Common myeloid progenitor, CD34-positive (primary cell): ENCODE results near the gene RASGRP3.
"Not testable (repeated sequence)": the region's sequence is repeated elsewhere in the genome, so short reads cannot be mapped to it uniquely, and the experiment has no call there.

Experiments used
- CTCF ChIA-PET: fragments of 350-600 bp; sonication (Branson Sonifier 250); formaldehyde crosslinking; loops from one replicate; lab custom pipeline; 2021; ENCODE audit warnings: antibody characterized with exemption; lab: Charles Lee
- POLR2A ChIA-PET: fragments of 350-600 bp; sonication (Branson Sonifier 250); formaldehyde crosslinking; loops from one replicate; lab custom pipeline; 2021; ENCODE audit warnings: antibody characterized with exemption; lab: Charles Lee
- DNase-seq, 3 donors: peaks; one replicate each; pipeline versions ENCODE4 v3.0.0 to v3.0.0-alpha.2; 2013
- H3K27ac ChIP-seq, 2 experiments: 1 replicate in 1 of 2; 2 replicates in 1 of 2; pipeline ENCODE4 v1.7.0; 2013; ENCODE audit warnings: inconsistent platforms in 2 of 2, low read length in 2 of 2, mild to moderate bottlenecking in 2 of 2, low read depth in 1 of 2, moderate library complexity in 1 of 2; ENCODE audit not compliant: severe bottlenecking in 2 of 2, insufficient read depth in 1 of 2, poor library complexity in 1 of 2
- H3K27me3 ChIP-seq, 5 experiments: replicated peaks in 2 of 5; 1 replicate in 3 of 5; 2 replicates in 2 of 5; pipeline versions ENCODE4 v1.6.1 to v1.7.0; 2013; ENCODE audit warnings: low read length in 4 of 5, mild to moderate bottlenecking in 2 of 5, moderate library complexity in 2 of 5, inconsistent platforms in 1 of 5; ENCODE audit not compliant: insufficient read depth in 5 of 5, control insufficient read depth in 4 of 5
- H3K36me3 ChIP-seq, 4 experiments: 1 replicate in 2 of 4; 2 replicates in 2 of 4; pipeline versions ENCODE4 v1.6.1 to v1.7.0; 2013; ENCODE audit warnings: low read length in 3 of 4, control low read depth in 1 of 4, mild to moderate bottlenecking in 1 of 4; ENCODE audit not compliant: control insufficient read depth in 4 of 4, insufficient read depth in 4 of 4
- H3K4me1 ChIP-seq, 4 experiments: 1 replicate in 3 of 4; 2 replicates in 1 of 4; pipeline versions ENCODE4 v1.6.1 to v1.7.1; 2013; ENCODE audit warnings: low read length in 3 of 4, mild to moderate bottlenecking in 3 of 4, control low read depth in 1 of 4, inconsistent platforms in 1 of 4, moderate library complexity in 1 of 4; ENCODE audit not compliant: control insufficient read depth in 4 of 4, insufficient read depth in 4 of 4; ENCODE audit errors: control extremely low read depth in 1 of 4
- H3K4me3 ChIP-seq, 7 experiments: 1 replicate in 4 of 7; 2 replicates in 3 of 7; pipeline versions ENCODE4 v1.5.1 to v1.7.0; 2013; ENCODE audit warnings: mild to moderate bottlenecking in 7 of 7, low read length in 6 of 7, moderate library complexity in 6 of 7, inconsistent platforms in 2 of 7, low read depth in 2 of 7, control low read depth in 1 of 7; ENCODE audit not compliant: insufficient read depth in 4 of 7, control insufficient read depth in 1 of 7; ENCODE audit errors: extremely low read depth in 1 of 7
- H3K9me3 ChIP-seq, 5 experiments: 1 replicate in 4 of 5; 2 replicates in 1 of 5; pipeline versions ENCODE4 v1.6.1 to v1.7.1; 2013; ENCODE audit warnings: low read length in 4 of 5, mild to moderate bottlenecking in 2 of 5, inconsistent platforms in 1 of 5, low read depth in 1 of 5, moderate library complexity in 1 of 5; ENCODE audit not compliant: control insufficient read depth in 4 of 5, insufficient read depth in 2 of 5; ENCODE audit errors: control extremely low read depth in 1 of 5
- WGBS: methylation state at CpG from one replicate; pipeline ENCODE4 v1.1.5; 2013; ENCODE audit not compliant: insufficient coverage; 5-methylcytosine and 5-hydroxymethylcytosine counted together

Gene RASGRP3

GRCh38 chr2:33435518-33435917, 40.9 kb upstream of the RASGRP3 start:
- DNase-seq, result no peak
- no peaks in the 10 kb centered on the region for H3K36me3 ChIP-seq
- H3K27ac ChIP-seq, result no peak overlapping the region
- no peak overlapping the region for H3K4me3 ChIP-seq
- CTCF ChIA-PET, result interaction anchor here (1.3 kb wide), 1 partner anchor 9 kb away, joined by 3 read pairs; no protein-coding TSS in a partner anchor
- WGBS, result 100% methylated on average over 3 of the region's 8 CpGs
- H3K27me3 ChIP-seq, result no peaks in the 10 kb centered on the region
- peaks cover 3 to 28% (median 17%) of the 10 kb centered on the region in 4 experiments for H3K4me1 ChIP-seq
- POLR2A ChIA-PET, result no interaction called here
- no peaks in the 10 kb centered on the region for H3K9me3 ChIP-seq

- POLR2A ChIA-PET, result no interaction called here
- CTCF ChIA-PET, result interaction anchor here (1.2 to 1.3 kb wide), 2 partner anchors 8 to 16 kb away, joined by 3 to 4 read pairs; no protein-coding TSS in a partner anchor
- WGBS, result 0% methylated on average over 1 of the region's 1 CpG
- no peaks in the 10 kb centered on the region for H3K36me3 ChIP-seq
- H3K4me1 ChIP-seq, result peaks cover 3 to 28% (median 17%) of the 10 kb centered on the region in 4 experiments
- H3K27me3 ChIP-seq, result no peaks in the 10 kb centered on the region
- no peaks in the 10 kb centered on the region for H3K9me3 ChIP-seq
- no peak for DNase-seq
- peak overlapping the region in 1 of 7 experiments; percentile 11 for H3K4me3 ChIP-seq
- H3K27ac ChIP-seq, result no peak overlapping the region
Observed at GRCh38 chr2:33436083-33436482, 40.4 kb upstream of the RASGRP3 start.

- Histone ChIP-seq H3K36me3 (no peaks in the 10 kb centered on the region), H3K4me3 (peak overlapping the region in 1 of 7 experiments; percentile 4), H3K27ac (peak overlapping the region in 1 of 2 experiments; percentile 35), H3K27me3 (no peaks in the 10 kb centered on the region), H3K9me3 (no peaks in the 10 kb centered on the region), H3K4me1 (peaks cover 3 to 28% (median 17%) of the 10 kb centered on the region in 4 experiments)
- 0% methylated on average over 1 of the region's 4 CpGs for WGBS
- ChIA-PET POLR2A (interaction anchor here (0.7 kb wide), 1 partner anchor 40 kb away, joined by 5 read pairs; the partner anchor contains the start of gene RASGRP3), CTCF (interaction anchor here (1.2 kb wide), 3 partner anchors 17 to 404 kb away, joined by 3 to 4 read pairs (median 4); no protein-coding TSS in a partner anchor)
- peak; percentile 68 to 95 (median 89) for DNase-seq
Observed at GRCh38 chr2:33437297-33437696, 39.2 kb upstream of the RASGRP3 start.

GRCh38 chr2:33437815-33438214, 38.6 kb upstream of the RASGRP3 start:
- DNase-seq, result peak in 1 of 3 donors; percentile 40
- CTCF ChIA-PET, result interaction anchor here (0.7 to 1.2 kb wide), 3 partner anchors 25 to 405 kb away, joined by 3 to 4 read pairs (median 4); no protein-coding TSS in a partner anchor
- WGBS, result 100% methylated on average over 1 of the region's 2 CpGs
- Histone ChIP-seq H3K4me1 (peaks cover 3 to 28% (median 17%) of the 10 kb centered on the region in 4 experiments), H3K9me3 (no peaks in the 10 kb centered on the region), H3K27me3 (no peaks in the 10 kb centered on the region), H3K36me3 (no peaks in the 10 kb centered on the region), H3K27ac (peak overlapping the region in 1 of 2 experiments; percentile 35), H3K4me3 (no peak overlapping the region)
- POLR2A ChIA-PET, result interaction anchor here (0.7 kb wide), 1 partner anchor 39 kb away, joined by 5 read pairs; the partner anchor contains the start of gene RASGRP3

- no peak overlapping the region for H3K4me3 ChIP-seq
Observed at GRCh38 chr2:33441235-33441810, 35.1 kb upstream of the RASGRP3 start.

GRCh38 chr2:33442052-33442451, 34.4 kb upstream of the RASGRP3 start:
- H3K27ac ChIP-seq, H3K9me3 ChIP-seq, H3K4me3 ChIP-seq, H3K27me3 ChIP-seq, POLR2A ChIA-PET, H3K36me3 ChIP-seq, DNase-seq: not testable (repeated sequence)
- H3K4me1 ChIP-seq, result peaks cover 6 to 26% (median 15%) of the 10 kb centered on the region in 4 experiments
- CTCF ChIA-PET, result interaction anchor here (0.7 to 4.2 kb wide), 14 partner anchors 10 to 668 kb away, joined by 3 to 13 read pairs (median 4); no protein-coding TSS in a partner anchor
- WGBS, result 100% methylated on average over 4 of the region's 9 CpGs

More at GRCh38 chr2:33441235-33441810, 35.1 kb upstream of the RASGRP3 start:
- Histone ChIP-seq H3K36me3 (no peaks in the 10 kb centered on the region), H3K27me3 (no peaks in the 10 kb centered on the region), H3K27ac (no peak overlapping the region), H3K9me3 (no peaks in the 10 kb centered on the region), H3K4me1 (peaks cover 6 to 30% (median 16%) of the 10 kb centered on the region in 4 experiments)
- ChIA-PET POLR2A (no interaction called here), CTCF (interaction anchor here (0.6 to 4.2 kb wide), 21 partner anchors 9 to 667 kb away, joined by 3 to 13 read pairs (median 4); no protein-coding TSS in a partner anchor)
- DNase-seq, result peak; percentile 56 to 79 (median 75)
- 17% methylated on average over 1 of the region's 3 CpGs for whole genome bisulfite sequencing
